ENCODE results near the gene MAML2.
A peak's percentile ranks its signal among the peaks of the same experiment; 100 is the strongest.

The MAML2 gene

DNA sequence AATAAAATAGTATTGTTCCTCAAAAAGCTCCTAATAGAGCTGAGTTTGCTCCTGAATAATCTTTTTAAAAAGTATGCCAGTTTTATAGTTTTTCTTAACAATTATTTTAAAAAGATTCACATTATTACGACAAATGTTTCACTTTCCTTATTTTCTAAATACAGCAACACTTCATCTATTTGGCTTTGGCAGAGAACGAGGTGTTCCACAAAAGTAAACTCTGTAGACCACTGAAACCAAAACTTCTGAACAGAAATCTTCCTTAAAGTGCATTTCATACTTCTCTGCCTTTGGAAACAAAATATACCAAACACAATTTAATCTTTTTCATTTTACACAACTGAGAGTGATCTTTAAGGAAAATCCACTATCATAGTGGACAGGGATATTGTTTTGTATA lies 285.5 kb downstream of the MAML2 start:
- no peak for DNase-seq (ENCODE audit: low spot score)

DNA sequence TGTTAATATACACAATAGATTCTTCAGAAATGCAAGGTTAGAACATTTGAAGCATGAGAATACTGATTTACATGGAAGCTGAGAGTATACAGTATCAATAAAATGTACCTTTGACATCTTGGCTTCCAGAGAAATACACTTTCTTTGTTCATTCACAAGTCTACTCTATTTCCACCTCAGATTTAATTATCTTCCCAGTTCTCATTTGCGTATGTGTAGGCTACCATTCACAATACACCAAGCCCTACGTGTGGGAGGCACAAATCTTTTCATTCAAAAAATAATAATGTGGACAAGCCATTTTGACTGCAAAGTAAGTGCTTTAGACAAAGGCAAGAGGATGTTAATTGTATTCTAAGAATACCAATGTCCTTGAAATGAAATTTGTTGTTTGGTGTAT lies 286.4 kb downstream of the MAML2 start:
- TF ChIP-seq, protein P1, sequence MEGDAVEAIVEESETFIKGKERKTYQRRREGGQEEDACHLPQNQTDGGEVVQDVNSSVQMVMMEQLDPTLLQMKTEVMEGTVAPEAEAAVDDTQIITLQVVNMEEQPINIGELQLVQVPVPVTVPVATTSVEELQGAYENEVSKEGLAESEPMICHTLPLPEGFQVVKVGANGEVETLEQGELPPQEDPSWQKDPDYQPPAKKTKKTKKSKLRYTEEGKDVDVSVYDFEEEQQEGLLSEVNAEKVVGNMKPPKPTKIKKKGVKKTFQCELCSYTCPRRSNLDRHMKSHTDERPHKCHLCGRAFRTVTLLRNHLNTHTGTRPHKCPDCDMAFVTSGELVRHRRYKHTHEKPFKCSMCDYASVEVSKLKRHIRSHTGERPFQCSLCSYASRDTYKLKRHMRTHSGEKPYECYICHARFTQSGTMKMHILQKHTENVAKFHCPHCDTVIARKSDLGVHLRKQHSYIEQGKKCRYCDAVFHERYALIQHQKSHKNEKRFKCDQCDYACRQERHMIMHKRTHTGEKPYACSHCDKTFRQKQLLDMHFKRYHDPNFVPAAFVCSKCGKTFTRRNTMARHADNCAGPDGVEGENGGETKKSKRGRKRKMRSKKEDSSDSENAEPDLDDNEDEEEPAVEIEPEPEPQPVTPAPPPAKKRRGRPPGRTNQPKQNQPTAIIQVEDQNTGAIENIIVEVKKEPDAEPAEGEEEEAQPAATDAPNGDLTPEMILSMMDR (IDR thresholded peaks at IDR 0.05; ENCODE audit: extremely low read depth, insufficient read depth, missing control alignments) = no peak
- in situ Hi-C loops (cut with MboI; ENCODE audit: low pct_unique_long_range_greater_than_20kb, low sequenced_read_pairs, unreplicated experiment) = loop anchor here (25.0 kb wide), 1 partner anchor 281 kb away; the partner anchor contains the start of gene MAML2
- DNase-seq (ENCODE audit: low spot score) = no peak

More for the DNA sequence above, 285.5 kb downstream of the MAML2 start:
- TF ChIP-seq, protein P1 (IDR thresholded peaks at IDR 0.05; ENCODE audit: extremely low read depth, insufficient read depth, missing control alignments) = no peak
- in situ Hi-C loops (cut with MboI; ENCODE audit: low pct_unique_long_range_greater_than_20kb, low sequenced_read_pairs, unreplicated experiment) = loop anchor here (25.0 kb wide), 1 partner anchor 280 kb away; the partner anchor contains the start of gene MAML2

DNA sequence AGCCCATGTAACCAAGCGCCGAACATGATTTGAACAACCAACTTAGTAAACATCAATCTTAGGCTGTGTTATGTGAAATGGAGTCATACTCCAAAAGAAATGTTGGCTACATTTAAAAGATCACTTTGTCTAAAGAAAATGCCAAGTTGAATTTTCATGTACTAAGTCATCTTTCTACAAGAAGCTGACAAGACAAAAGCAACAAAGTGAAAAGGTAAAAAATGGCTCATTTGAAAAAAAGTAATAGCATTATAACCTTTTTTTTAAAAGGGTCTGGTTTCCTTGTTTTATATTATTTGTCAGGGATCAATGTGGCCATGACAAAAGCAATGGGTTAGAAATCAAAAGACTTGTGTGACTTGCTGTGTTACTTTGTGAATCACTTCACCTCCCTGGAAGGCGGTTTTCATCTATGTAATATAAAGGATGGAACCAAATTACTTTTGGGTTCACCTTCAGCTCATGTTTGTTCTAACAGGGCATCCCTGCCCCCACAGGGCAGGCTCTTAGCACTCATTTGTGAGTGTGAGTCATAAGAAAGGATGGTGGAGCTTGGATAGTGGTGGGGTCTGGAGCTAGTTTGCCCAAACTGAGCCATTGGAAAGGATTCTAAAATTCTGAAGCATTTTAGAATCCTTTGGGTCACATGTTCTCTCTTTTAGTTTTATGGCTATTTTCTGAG lies 287.1 kb downstream of the MAML2 start:
- TF ChIP-seq, protein P1 (IDR thresholded peaks at IDR 0.05; ENCODE audit: extremely low read depth, insufficient read depth, missing control alignments) = no peak
- in situ Hi-C loops (cut with MboI; ENCODE audit: low pct_unique_long_range_greater_than_20kb, low sequenced_read_pairs, unreplicated experiment) = loop anchor here (25.0 kb wide), 1 partner anchor 281 kb away; the partner anchor contains the start of gene MAML2
- no peak for DNase-seq (ENCODE audit: low spot score)

DNA sequence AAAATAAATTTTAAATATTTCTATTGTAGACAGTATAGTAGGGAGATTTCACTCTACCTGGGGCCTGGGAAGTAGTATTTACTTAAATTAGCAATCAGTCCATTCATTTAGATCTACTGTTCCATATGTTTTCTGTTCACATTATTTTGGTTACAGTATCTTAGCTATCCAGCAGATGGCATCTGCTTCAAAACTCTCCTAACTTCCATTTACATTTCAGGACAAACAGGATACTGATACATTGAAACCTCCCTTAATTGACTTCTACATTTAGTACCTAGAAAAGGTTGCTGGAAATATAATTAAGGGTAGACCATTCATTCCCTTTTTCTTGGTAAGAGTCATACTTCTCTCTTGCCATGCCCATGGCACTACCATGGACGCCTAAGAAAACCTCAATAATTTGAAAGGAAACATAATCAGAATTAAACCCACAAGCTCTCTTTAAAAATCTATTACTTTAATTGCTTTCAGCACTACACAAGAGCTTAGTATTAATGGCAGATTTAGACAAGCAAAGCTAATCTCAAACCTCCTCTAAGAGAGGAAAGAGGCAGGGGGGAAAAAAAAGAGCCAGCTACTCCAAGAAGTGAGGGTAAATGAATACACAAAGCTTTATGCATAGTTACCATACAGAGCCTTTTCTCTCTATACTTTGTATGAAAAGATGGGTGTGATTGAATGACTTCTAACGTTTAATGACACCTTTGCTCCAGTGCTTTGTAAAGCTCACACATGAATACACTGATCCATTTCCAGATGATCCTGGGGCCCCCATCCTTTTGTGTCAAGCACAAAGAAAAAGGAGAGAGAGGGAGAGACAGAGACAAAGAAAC lies 287.9 kb downstream of the MAML2 start:
- TF ChIP-seq, protein P1 (IDR thresholded peaks at IDR 0.05; ENCODE audit: extremely low read depth, insufficient read depth, missing control alignments) = peak; percentile 53
- in situ Hi-C loops (cut with MboI; ENCODE audit: low pct_unique_long_range_greater_than_20kb, low sequenced_read_pairs, unreplicated experiment) = loop anchor here (25.0 kb wide), 1 partner anchor 282 kb away; the partner anchor contains the start of gene MAML2
- no peak for DNase-seq (ENCODE audit: low spot score)

DNA sequence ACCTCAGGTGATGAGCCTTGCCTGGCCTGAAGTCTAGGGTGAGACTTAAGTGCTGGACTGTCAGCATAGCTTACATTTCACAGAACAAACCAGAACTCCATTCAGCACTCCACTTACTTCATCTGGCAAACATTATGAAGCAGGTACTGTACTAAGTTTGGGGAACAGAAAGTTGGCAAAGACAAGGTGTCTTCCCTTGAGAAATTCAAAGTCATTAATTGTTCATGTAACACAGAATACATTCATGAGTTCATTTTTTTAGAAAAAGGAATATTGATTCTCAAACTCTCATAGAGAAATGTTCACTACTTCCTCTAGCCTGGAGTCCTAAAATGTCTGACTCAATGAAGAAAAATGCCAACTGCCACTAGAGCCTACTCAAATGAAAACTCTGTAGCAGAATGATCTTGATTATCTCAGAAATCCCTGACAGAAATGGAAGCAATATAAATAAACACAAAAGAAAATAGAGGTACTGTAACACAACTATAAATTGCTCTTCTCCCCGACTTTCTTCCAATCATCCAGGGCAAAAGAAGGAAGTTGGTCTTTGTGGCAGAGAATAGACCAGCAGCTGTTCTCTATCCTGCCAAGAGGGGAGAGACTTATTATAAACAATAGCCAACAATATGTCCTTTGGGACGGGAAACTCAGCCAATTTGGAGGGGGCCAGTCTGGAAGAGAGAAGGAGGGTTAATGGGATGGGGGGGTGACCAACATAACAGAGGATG lies 289.9 kb downstream of the MAML2 start:
- DNase-seq (ENCODE audit: low spot score) = no peak
- in situ Hi-C loops (cut with MboI; ENCODE audit: low pct_unique_long_range_greater_than_20kb, low sequenced_read_pairs, unreplicated experiment) = loop anchor here (25.0 kb wide), 1 partner anchor 284 kb away; the partner anchor contains the start of gene MAML2

More for the DNA sequence above, 289.9 kb downstream of the MAML2 start:
- TF ChIP-seq, protein P1 (IDR thresholded peaks at IDR 0.05; ENCODE audit: extremely low read depth, insufficient read depth, missing control alignments) = no peak

All from GM13977 (cell line).